COR-L47 (cell line): ENCODE measurements around the gene KLF2.

ENCODE experiments used
- DNase-seq: peaks from one replicate; lab custom pipeline; 2025; lab: John Stamatoyannopoulos, UW

Gene KLF2

GRCh38 chr19:16365300-16365996 lies 40.8 kb downstream of the KLF2 start:
- DNase-seq = no peak

- no peak for DNase-seq
Measured at GRCh38 chr19:16366056-16366432, 41.4 kb downstream of the KLF2 start.

- DNase-seq = no peak
Measured at GRCh38 chr19:16366433-16367260, 42.0 kb downstream of the KLF2 start.

GRCh38 chr19:16367261-16367683 lies 42.6 kb downstream of the KLF2 start:
- no peak for DNase-seq

- no peak for DNase-seq
Measured at GRCh38 chr19:16368385-16369305, 44.0 kb downstream of the KLF2 start.

- no peak for DNase-seq
Measured at GRCh38 chr19:16369306-16369663, 44.7 kb downstream of the KLF2 start.

- no peak for DNase-seq
Measured at GRCh38 chr19:16369664-16370576, 45.3 kb downstream of the KLF2 start.

- no peak for DNase-seq
Measured at GRCh38 chr19:16370641-16371391, 46.2 kb downstream of the KLF2 start.

- DNase-seq = no peak
Measured at GRCh38 chr19:16371540-16371986, 46.9 kb downstream of the KLF2 start.

- no peak for DNase-seq
Measured at GRCh38 chr19:16372065-16372915, 47.7 kb downstream of the KLF2 start.

- DNase-seq = no peak
Measured at GRCh38 chr19:16373079-16373478, 48.5 kb downstream of the KLF2 start.

GRCh38 chr19:16373532-16373931 lies 48.9 kb downstream of the KLF2 start:
- no peak for DNase-seq

- DNase-seq = no peak
Measured at GRCh38 chr19:16373989-16374388, 49.4 kb downstream of the KLF2 start.

- no peak for DNase-seq
Measured at GRCh38 chr19:16374436-16374835, 49.8 kb downstream of the KLF2 start.

- DNase-seq = no peak
Measured at GRCh38 chr19:16375157-16375935, 50.7 kb downstream of the KLF2 start.

- no peak for DNase-seq
Measured at GRCh38 chr19:16375936-16376185, 51.2 kb downstream of the KLF2 start.

GRCh38 chr19:16376241-16376640 lies 51.6 kb downstream of the KLF2 start:
- no peak for DNase-seq

- DNase-seq = no peak
Measured at GRCh38 chr19:16376649-16377048, 52.0 kb downstream of the KLF2 start.

- DNase-seq = no peak
Measured at GRCh38 chr19:16377521-16377920, 52.9 kb downstream of the KLF2 start.
